ENCODE measurements around the gene RPS2. TPM values are rescaled to one million over a fixed set of nuclear protein-coding genes. Genes with fewer than 3 reads are reported as not detected.
"Not testable (repeated sequence)": the region's sequence is repeated elsewhere in the genome, so short reads cannot be mapped to it uniquely, and the experiment has no call there.

RPS2 gene
- polyA plus RNA-seq, 1 donor: 3,022 TPM

GRCh38 chr16:1929578-1930337 lies 34.9 kb downstream of the RPS2 start:
- Histone ChIP-seq H3K36me3 (ENCODE audit: control insufficient read depth, insufficient read depth, low read length) (no peaks in the 10 kb centered on the region), H3K4me1 (ENCODE audit: control insufficient read depth, insufficient read depth, low read length) (peaks cover 14% of the 10 kb centered on the region), H3K4me3 (ENCODE audit: low read length) (peak overlapping the region; percentile 53), H3K27ac (ENCODE audit: low read length) (no peak overlapping the region), H3K27me3 (ENCODE audit: control insufficient read depth, insufficient read depth, low read length) (no peaks in the 10 kb centered on the region), H3K9me3 (ENCODE audit: control insufficient read depth, low read depth, low read length) (no peaks in the 10 kb centered on the region)
- WGBS (ENCODE audit: insufficient coverage, low lambda C conversion rate): no CpG with 5 or more reads among the region's 70 CpGs
- peak; percentile 82 to 83 for DNase-seq

- no peak overlapping the region for H3K27ac ChIP-seq (ENCODE audit: low read length)
- no CpG with 5 or more reads among the region's 11 CpGs for WGBS (ENCODE audit: insufficient coverage, low lambda C conversion rate)
- H3K27me3 ChIP-seq (ENCODE audit: control insufficient read depth, insufficient read depth, low read length): no peaks in the 10 kb centered on the region
- peaks cover 14% of the 10 kb centered on the region for H3K4me1 ChIP-seq (ENCODE audit: control insufficient read depth, insufficient read depth, low read length)
- H3K4me3 ChIP-seq (ENCODE audit: low read length): peak overlapping the region; percentile 53
- H3K36me3 ChIP-seq (ENCODE audit: control insufficient read depth, insufficient read depth, low read length): no peaks in the 10 kb centered on the region
- no peaks in the 10 kb centered on the region for H3K9me3 ChIP-seq (ENCODE audit: control insufficient read depth, low read depth, low read length)
- no peak for DNase-seq
Measured at GRCh38 chr16:1929105-1929504, 35.5 kb downstream of the RPS2 start.

DNA sequence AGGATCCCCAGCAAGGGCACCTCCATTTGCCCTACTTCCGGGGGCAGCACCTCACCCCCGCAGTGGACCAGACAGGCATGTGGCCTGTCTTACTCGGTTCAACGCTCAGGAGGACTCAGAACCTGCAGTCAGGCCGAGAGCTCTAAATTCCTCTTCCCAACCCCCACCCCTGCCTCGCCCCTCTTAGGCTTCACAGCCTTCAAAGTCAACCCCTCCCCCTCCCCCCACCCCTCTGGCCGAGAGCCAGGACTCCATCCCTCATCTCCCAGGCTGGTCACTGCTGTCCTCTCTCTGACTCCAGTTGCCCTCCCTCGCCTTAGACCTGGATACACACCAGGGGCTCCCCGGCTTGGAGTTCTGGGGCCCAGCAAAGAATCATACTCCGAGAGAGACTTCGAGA lies 38.4 kb downstream of the RPS2 start:
- WGBS (ENCODE audit: insufficient coverage, low lambda C conversion rate): no CpG with 5 or more reads among the region's 11 CpGs
- no peak overlapping the region for H3K4me3 ChIP-seq (ENCODE audit: low read length)
- DNase-seq: no peak
- H3K9me3 ChIP-seq (ENCODE audit: control insufficient read depth, low read depth, low read length): no peaks in the 10 kb centered on the region
- no peaks in the 10 kb centered on the region for H3K36me3 ChIP-seq (ENCODE audit: control insufficient read depth, insufficient read depth, low read length)
- no peak overlapping the region for H3K27ac ChIP-seq (ENCODE audit: low read length)
- H3K27me3 ChIP-seq (ENCODE audit: control insufficient read depth, insufficient read depth, low read length): peaks cover 21% of the 10 kb centered on the region
- peaks cover 18% of the 10 kb centered on the region for H3K4me1 ChIP-seq (ENCODE audit: control insufficient read depth, insufficient read depth, low read length)

- no peak for DNase-seq
- Histone ChIP-seq H3K4me1 (ENCODE audit: control insufficient read depth, insufficient read depth, low read length) (peaks cover 11% of the 10 kb centered on the region), H3K36me3 (ENCODE audit: control insufficient read depth, insufficient read depth, low read length) (no peaks in the 10 kb centered on the region), H3K27me3 (ENCODE audit: control insufficient read depth, insufficient read depth, low read length) (peaks cover 43% of the 10 kb centered on the region), H3K4me3 (ENCODE audit: low read length) (no peak overlapping the region), H3K27ac (ENCODE audit: low read length) (no peak overlapping the region), H3K9me3 (ENCODE audit: control insufficient read depth, low read depth, low read length) (peaks cover 6% of the 10 kb centered on the region)
- no CpG with 5 or more reads among the region's 5 CpGs for WGBS (ENCODE audit: insufficient coverage, low lambda C conversion rate)
Measured at GRCh38 chr16:1924095-1924494, 40.5 kb downstream of the RPS2 start.

- H3K36me3 ChIP-seq (ENCODE audit: control insufficient read depth, insufficient read depth, low read length): no peaks in the 10 kb centered on the region
- H3K27me3 ChIP-seq (ENCODE audit: control insufficient read depth, insufficient read depth, low read length): peaks cover 49% of the 10 kb centered on the region
- no CpG with 5 or more reads among the region's 24 CpGs for WGBS (ENCODE audit: insufficient coverage, low lambda C conversion rate)
- peaks cover 6% of the 10 kb centered on the region for H3K9me3 ChIP-seq (ENCODE audit: control insufficient read depth, low read depth, low read length)
- DNase-seq: peak; percentile 49 to 68
- H3K4me3 ChIP-seq (ENCODE audit: low read length): no peak overlapping the region
- peaks cover 14% of the 10 kb centered on the region for H3K4me1 ChIP-seq (ENCODE audit: control insufficient read depth, insufficient read depth, low read length)
- H3K27ac ChIP-seq (ENCODE audit: low read length): no peak overlapping the region
Measured at GRCh38 chr16:1923299-1924034, 41.2 kb downstream of the RPS2 start.

GRCh38 chr16:1922357-1922756 lies 42.3 kb downstream of the RPS2 start:
- Histone ChIP-seq H3K36me3 (ENCODE audit: control insufficient read depth, insufficient read depth, low read length) (no peaks in the 10 kb centered on the region), H3K27me3 (ENCODE audit: control insufficient read depth, insufficient read depth, low read length) (peaks cover 55% of the 10 kb centered on the region), H3K9me3 (ENCODE audit: control insufficient read depth, low read depth, low read length) (peaks cover 10% of the 10 kb centered on the region), H3K4me3 (ENCODE audit: low read length) (no peak overlapping the region), H3K27ac (ENCODE audit: low read length) (no peak overlapping the region), H3K4me1 (ENCODE audit: control insufficient read depth, insufficient read depth, low read length) (peaks cover 14% of the 10 kb centered on the region)
- no peak for DNase-seq
- WGBS (ENCODE audit: insufficient coverage, low lambda C conversion rate): 100% methylated on average over 1 of the region's 8 CpGs

- DNase-seq: no peak
- WGBS (ENCODE audit: insufficient coverage, low lambda C conversion rate): no CpG with 5 or more reads among the region's 15 CpGs
- no peak overlapping the region for H3K27ac ChIP-seq (ENCODE audit: low read length)
- H3K36me3 ChIP-seq (ENCODE audit: control insufficient read depth, insufficient read depth, low read length): no peaks in the 10 kb centered on the region
- H3K4me1 ChIP-seq (ENCODE audit: control insufficient read depth, insufficient read depth, low read length): peaks cover 14% of the 10 kb centered on the region
- peaks cover 10% of the 10 kb centered on the region for H3K9me3 ChIP-seq (ENCODE audit: control insufficient read depth, low read depth, low read length)
- peaks cover 71% of the 10 kb centered on the region for H3K27me3 ChIP-seq (ENCODE audit: control insufficient read depth, insufficient read depth, low read length)
- H3K4me3 ChIP-seq (ENCODE audit: low read length): no peak overlapping the region
Measured at GRCh38 chr16:1920727-1921171, 43.9 kb downstream of the RPS2 start.

DNA sequence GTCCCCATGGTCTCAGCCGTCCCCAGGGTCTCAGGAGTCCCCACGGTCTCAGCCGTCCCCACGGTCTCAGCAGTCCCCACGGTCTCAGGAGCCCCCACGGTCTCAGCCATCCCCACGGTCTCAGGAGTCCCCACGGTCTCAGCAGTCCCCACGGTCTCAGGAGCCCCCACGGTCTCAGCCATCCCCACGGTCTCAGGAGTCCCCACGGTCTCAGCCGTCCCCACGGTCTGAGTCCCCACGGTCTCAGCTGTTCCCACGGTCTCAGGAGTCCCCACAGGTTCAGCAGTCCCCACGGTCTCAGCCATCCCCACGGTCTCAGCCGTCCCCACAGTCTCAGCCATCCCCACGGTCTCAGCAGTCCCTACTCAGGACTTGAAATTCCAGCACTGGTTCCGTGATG lies 44.5 kb downstream of the RPS2 start:
- Histone ChIP-seq H3K4me1 (ENCODE audit: control insufficient read depth, insufficient read depth, low read length) (peaks cover 14% of the 10 kb centered on the region), H3K9me3 (ENCODE audit: control insufficient read depth, low read depth, low read length) (peaks cover 10% of the 10 kb centered on the region), H3K27me3 (ENCODE audit: control insufficient read depth, insufficient read depth, low read length) (peaks cover 75% of the 10 kb centered on the region)
- not testable (repeated sequence) for H3K27ac ChIP-seq (ENCODE audit: low read length); DNase-seq; H3K36me3 ChIP-seq (ENCODE audit: control insufficient read depth, insufficient read depth, low read length); H3K4me3 ChIP-seq (ENCODE audit: low read length)
- WGBS (ENCODE audit: insufficient coverage, low lambda C conversion rate): 95% methylated on average over 5 of the region's 21 CpGs

- no peak overlapping the region for H3K27ac ChIP-seq (ENCODE audit: low read length)
- H3K9me3 ChIP-seq (ENCODE audit: control insufficient read depth, low read depth, low read length): peaks cover 10% of the 10 kb centered on the region
- peaks cover 14% of the 10 kb centered on the region for H3K4me1 ChIP-seq (ENCODE audit: control insufficient read depth, insufficient read depth, low read length)
- no peak for DNase-seq
- WGBS (ENCODE audit: insufficient coverage, low lambda C conversion rate): no CpG with 5 or more reads among the region's 30 CpGs
- H3K27me3 ChIP-seq (ENCODE audit: control insufficient read depth, insufficient read depth, low read length): peaks cover 79% of the 10 kb centered on the region
- H3K36me3 ChIP-seq (ENCODE audit: control insufficient read depth, insufficient read depth, low read length): no peaks in the 10 kb centered on the region
- no peak overlapping the region for H3K4me3 ChIP-seq (ENCODE audit: low read length)
Measured at GRCh38 chr16:1919327-1919998, 45.2 kb downstream of the RPS2 start.
